Neural progenitor cell (in vitro differentiated cells): Measurements from ENCODE around the gene LRRC56. TPM values are rescaled to one million over a fixed set of nuclear protein-coding genes. Genes with fewer than 3 reads are reported as not detected.

Experiments
- DNase-seq: peaks from one replicate; pipeline ENCODE4 v3.0.0-alpha.2; 2016; ENCODE audit warnings: low spot score
- H2AFZ ChIP-seq: fragments of 200-600 bp; sonication (generic); replicated peaks from 2 replicates; pipeline ENCODE4 v1.6.1; 2016; ENCODE audit warnings: antibody characterized with exemption
- H3F3A ChIP-seq: fragments of 200-600 bp; sonication (generic); 2 replicates; pipeline ENCODE4 v1.6.1; 2016; ENCODE audit warnings: antibody characterized with exemption, low read depth
- H3K27ac ChIP-seq: fragments of 200-600 bp; sonication (generic); 2 replicates; pipeline ENCODE4 v1.5.1; 2016; ENCODE audit warnings: mild to moderate bottlenecking
- H3K27me3 ChIP-seq: fragments of 200-600 bp; sonication (generic); 2 replicates; pipeline ENCODE4 v1.6.1; 2016; ENCODE audit warnings: mild to moderate bottlenecking, moderate library complexity
- H3K36me3 ChIP-seq: fragments of 200-600 bp; sonication (generic); 2 replicates; pipeline ENCODE4 v1.5.1; 2016
- H3K4me1 ChIP-seq: fragments of 200-600 bp; sonication (generic); 2 replicates; pipeline ENCODE4 v1.6.1; 2016; ENCODE audit warnings: mixed run types
- H3K4me2 ChIP-seq: fragments of 200-600 bp; sonication (generic); 2 replicates; pipeline ENCODE4 v1.6.1; 2016
- H3K4me3 ChIP-seq: fragments of 200-600 bp; sonication (generic); 2 replicates; pipeline ENCODE4 v1.5.1; 2016
- H3K79me2 ChIP-seq: fragments of 200-600 bp; sonication (generic); 2 replicates; pipeline ENCODE4 v1.6.1; 2016; ENCODE audit warnings: low read depth
- H3K9ac ChIP-seq: fragments of 200-600 bp; sonication (generic); 2 replicates; pipeline ENCODE4 v1.6.1; 2016
- H3K9me3 ChIP-seq: fragments of 200-600 bp; sonication (generic); 2 replicates; pipeline ENCODE4 v1.5.1; 2016; ENCODE audit warnings: low read depth
- H4K20me1 ChIP-seq: fragments of 200-600 bp; sonication (generic); 2 replicates; pipeline ENCODE4 v1.6.1; 2016; ENCODE audit warnings: low read depth
- H3K27ac Mint-ChIP-seq: 3 replicates; pipeline ENCODE4 v1.8.0; 2021; ENCODE audit warnings: mixed read lengths
- H3K27me3 Mint-ChIP-seq: 2 replicates; pipeline ENCODE4 v1.8.0; 2022; ENCODE audit warnings: low read depth, mild to moderate bottlenecking, inconsistent platforms, moderate library complexity, mixed read lengths; ENCODE audit not compliant: insufficient read depth
- H3K36me3 Mint-ChIP-seq: 3 replicates; pipeline ENCODE4 v1.8.0; 2021; ENCODE audit warnings: mixed read lengths
- H3K4me1 Mint-ChIP-seq: 3 replicates; pipeline ENCODE4 v1.8.0; 2021; ENCODE audit warnings: mixed read lengths
- H3K4me3 Mint-ChIP-seq: 3 replicates; pipeline ENCODE4 v1.8.0; 2021; ENCODE audit warnings: mild to moderate bottlenecking, moderate library complexity, mixed read lengths
- H3K9me3 Mint-ChIP-seq: 3 replicates; pipeline ENCODE4 v1.8.0; 2020; ENCODE audit warnings: mixed read lengths
- CTCF ChIP-seq: fragments of 200-600 bp; sonication (generic); IDR thresholded peaks from 2 replicates; pipeline ENCODE4 v1.5.1; 2017; ENCODE audit warnings: antibody characterized with exemption, mild to moderate bottlenecking
- EZH2 ChIP-seq: fragments of 200-600 bp; sonication (generic); IDR thresholded peaks from 2 replicates; pipeline ENCODE4 v1.6.1; 2017; ENCODE audit warnings: antibody characterized with exemption, mild to moderate bottlenecking, moderate library complexity
- EZH2phosphoT487 ChIP-seq: fragments of 200-600 bp; sonication (generic); IDR thresholded peaks from 2 replicates; pipeline ENCODE4 v1.6.1; 2017; ENCODE audit warnings: antibody characterized with exemption
- total RNA-seq: library from RNA; depleted of rRNA; stranded (reverse); fragments of >200 nt; gene quantifications from 2 replicates; pipeline ENCODE4 v1.2.3, GENCODE V29; 2015; ENCODE audit warnings: low replicate concordance

Gene LRRC56
- total RNA-seq, 1 donor from 2014 or later, result 0.45 TPM

- Histone ChIP-seq H3K4me2 (no peak overlapping the region), H2AFZ (no peak overlapping the region), H3K79me2 (no peaks in the 10 kb centered on the region), H3K36me3 (no peaks in the 10 kb centered on the region), H3K4me1 (peaks cover 7% of the 10 kb centered on the region), H4K20me1 (peaks cover 11% of the 10 kb centered on the region), H3K4me3 (no peak overlapping the region), H3K9me3 (no peaks in the 10 kb centered on the region), H3K9ac (no peak overlapping the region), H3K27me3 (peaks cover 41% of the 10 kb centered on the region), H3K27ac (no peak overlapping the region), H3F3A (peaks cover 20% of the 10 kb centered on the region)
- no peak for DNase-seq
- peaks cover 10% of the 10 kb centered on the region for H3K4me1 Mint-ChIP-seq
- TF ChIP-seq EZH2, result no peak
- no peak for TF ChIP-seq EZH2phosphoT487
- TF ChIP-seq CTCF, result no peak
- no peak overlapping the region for H3K4me3 Mint-ChIP-seq
- peaks cover 2% of the 10 kb centered on the region for H3K9me3 Mint-ChIP-seq
- H3K27me3 Mint-ChIP-seq, result peaks cover 13% of the 10 kb centered on the region
- peak overlapping the region; percentile 50 for H3K27ac Mint-ChIP-seq
- H3K36me3 Mint-ChIP-seq, result no peaks in the 10 kb centered on the region
Measured at GRCh38 chr11:553083-553987, 16.0 kb downstream of the LRRC56 start.

GRCh38 chr11:553988-554340 lies 16.6 kb downstream of the LRRC56 start:
- Histone ChIP-seq H3K79me2 (no peaks in the 10 kb centered on the region), H3K9me3 (no peaks in the 10 kb centered on the region), H3K27me3 (peaks cover 47% of the 10 kb centered on the region), H4K20me1 (peaks cover 11% of the 10 kb centered on the region), H3K4me3 (no peak overlapping the region), H3F3A (peaks cover 20% of the 10 kb centered on the region), H3K4me2 (no peak overlapping the region), H3K27ac (no peak overlapping the region), H3K4me1 (peaks cover 7% of the 10 kb centered on the region), H2AFZ (no peak overlapping the region), H3K36me3 (no peaks in the 10 kb centered on the region), H3K9ac (no peak overlapping the region)
- TF ChIP-seq CTCF, result no peak
- TF ChIP-seq EZH2phosphoT487, result no peak
- TF ChIP-seq EZH2, result no peak
- Mint-ChIP-seq H3K27me3 (peaks cover 13% of the 10 kb centered on the region), H3K27ac (no peak overlapping the region), H3K36me3 (no peaks in the 10 kb centered on the region), H3K4me3 (no peak overlapping the region), H3K9me3 (peaks cover 2% of the 10 kb centered on the region), H3K4me1 (peaks cover 6% of the 10 kb centered on the region)
- DNase-seq, result no peak

GRCh38 chr11:554428-555226 lies 17.3 kb downstream of the LRRC56 start:
- Mint-ChIP-seq H3K9me3 (peaks cover 2% of the 10 kb centered on the region), H3K27me3 (peaks cover 13% of the 10 kb centered on the region), H3K27ac (no peak overlapping the region), H3K36me3 (no peaks in the 10 kb centered on the region), H3K4me3 (peak overlapping the region; percentile 77), H3K4me1 (peaks cover 6% of the 10 kb centered on the region)
- peak overlapping the region; percentile 83 for H3K4me3 ChIP-seq
- H3K4me1 ChIP-seq, result peaks cover 7% of the 10 kb centered on the region
- no peak overlapping the region for H2AFZ ChIP-seq
- peaks cover 47% of the 10 kb centered on the region for H3K27me3 ChIP-seq
- no peaks in the 10 kb centered on the region for H3K9me3 ChIP-seq
- no peak overlapping the region for H3K9ac ChIP-seq
- peaks cover 11% of the 10 kb centered on the region for H4K20me1 ChIP-seq
- DNase-seq, result peak; percentile 95
- H3K79me2 ChIP-seq, result no peaks in the 10 kb centered on the region
- peaks cover 24% of the 10 kb centered on the region for H3F3A ChIP-seq
- peak overlapping the region; percentile 100 for H3K4me2 ChIP-seq
- TF ChIP-seq EZH2phosphoT487 (no peak), CTCF (peak; percentile 64), EZH2 (no peak)
- H3K27ac ChIP-seq, result no peak overlapping the region
- H3K36me3 ChIP-seq, result no peaks in the 10 kb centered on the region
